Endothelial cell of umbilical vein (primary cell): Measurements from ENCODE around the gene FMNL3. TPM values are rescaled to one million over a fixed set of nuclear protein-coding genes. Genes with fewer than 3 reads are reported as not detected.

Source experiments
- BruUV-seq: library from RNA; stranded (reverse); fragments of 400-500 nt; replicated peaks from 2 replicates; lab custom pipeline; 2021; lab: Mats Ljungman, UMichigan
- CTCF ChIA-PET: fragments of 300-600, 350-600 bp; sonication (Branson Sonifier 250); formaldehyde crosslinking; loops from one replicate; lab custom pipeline; 2021; ENCODE audit warnings: antibody characterized with exemption, inconsistent platforms; lab: Charles Lee
- POLR2A ChIA-PET: fragments of 300-600, 350-600 bp; sonication (Branson Sonifier 250); formaldehyde crosslinking; loops from one replicate; lab custom pipeline; 2021; ENCODE audit warnings: antibody characterized with exemption, inconsistent platforms; lab: Charles Lee
- DNase-seq: peaks from one replicate; pipeline ENCODE4 v3.0.0-alpha.2; 2011; ENCODE audit warnings: low read depth, low spot score
- FAIRE-seq: peaks from 2 replicates; lab custom pipeline; 2011; peaks lifted over from hg19 to GRCh38; lab: Jason Lieb, UNC
- H2AFZ ChIP-seq: 2 replicates; pipeline ENCODE4 v1.6.0; 2012; ENCODE audit warnings: low read depth, low read length, control low read depth, inconsistent platforms
- H3K27ac ChIP-seq: 2 replicates; pipeline ENCODE4 v1.5.1; 2011; ENCODE audit warnings: low read depth, mild to moderate bottlenecking, control low read depth, low read length, moderate library complexity; ENCODE audit not compliant: insufficient read depth
- H3K27me3 ChIP-seq, 2 experiments: 2 replicates each; pipeline versions ENCODE4 v1.6.0 to v1.6.1; 2011; ENCODE audit warnings: low read length in 2 of 2, mixed read lengths in 1 of 2; ENCODE audit not compliant: control insufficient read depth in 2 of 2, insufficient read depth in 2 of 2
- H3K36me3 ChIP-seq, 2 experiments: 2 replicates in 1 of 2; 3 replicates in 1 of 2; pipeline ENCODE4 v1.5.1; 2011; ENCODE audit warnings: low read length in 2 of 2, mild to moderate bottlenecking in 1 of 2, moderate library complexity in 1 of 2; ENCODE audit not compliant: control insufficient read depth in 2 of 2, insufficient read depth in 2 of 2; ENCODE audit errors: extremely low read depth in 1 of 2
- H3K4me1 ChIP-seq: 3 replicates; pipeline ENCODE4 v1.5.1; 2011; ENCODE audit warnings: mild to moderate bottlenecking, low read length; ENCODE audit not compliant: control insufficient read depth, insufficient read depth; ENCODE audit errors: extremely low read depth
- H3K4me2 ChIP-seq: 2 replicates; pipeline ENCODE4 v1.6.1; 2011; ENCODE audit warnings: low read length, control low read depth, mixed read lengths; ENCODE audit not compliant: insufficient read depth
- H3K4me3 ChIP-seq, 3 experiments: fragments of 200-600 bp in 1 of 3; sonication (generic), shearing (Covaris generic) in 1 of 3; replicated peaks in 1 of 3; 2 replicates each; pipeline ENCODE4 v1.5.1; 2011 to 2016; ENCODE audit warnings: control low read depth in 3 of 3, low read length in 3 of 3, mild to moderate bottlenecking in 2 of 3, inconsistent platforms in 1 of 3, low read depth in 1 of 3, moderate library complexity in 1 of 3; ENCODE audit not compliant: insufficient read depth in 1 of 3
- H3K79me2 ChIP-seq: 2 replicates; pipeline ENCODE4 v1.6.0; 2012; ENCODE audit warnings: low read length, inconsistent platforms; ENCODE audit not compliant: control insufficient read depth, insufficient read depth
- H3K9ac ChIP-seq: replicated peaks from 2 replicates; pipeline ENCODE3; 2011; ENCODE audit warnings: low read length, control low read depth; ENCODE audit not compliant: insufficient read depth; ENCODE audit errors: extremely low read depth
- H3K9me1 ChIP-seq: replicated peaks from 3 replicates; pipeline ENCODE4 v1.6.0; 2011; ENCODE audit warnings: mild to moderate bottlenecking, low read length; ENCODE audit not compliant: control insufficient read depth, insufficient read depth; ENCODE audit errors: extremely low read depth
- H3K9me3 ChIP-seq: replicated peaks from 2 replicates; pipeline ENCODE4 v1.5.1; 2012; ENCODE audit warnings: low read length, inconsistent platforms; ENCODE audit not compliant: control insufficient read depth, insufficient read depth
- H4K20me1 ChIP-seq: replicated peaks from 2 replicates; pipeline ENCODE3; 2011; ENCODE audit warnings: mild to moderate bottlenecking, low read length; ENCODE audit not compliant: control insufficient read depth, insufficient read depth; ENCODE audit errors: extremely low read depth
- CTCF ChIP-seq, 2 donors: IDR thresholded peaks; 1 replicate in 1 of 2; 2 replicates in 1 of 2; pipeline ENCODE4 v1.5.1; 2011; ENCODE audit warnings: low read length in 2 of 2, mild to moderate bottlenecking in 2 of 2, moderate library complexity in 2 of 2, control low read depth in 1 of 2, inconsistent platforms in 1 of 2, low read depth in 1 of 2; ENCODE audit not compliant: insufficient read depth in 1 of 2; ENCODE audit errors: extremely low read depth in 1 of 2
- EZH2 ChIP-seq: IDR thresholded peaks from 2 replicates; pipeline ENCODE4 v1.6.1; 2012; ENCODE audit warnings: borderline replicate concordance, low read depth, mild to moderate bottlenecking, moderate library complexity, low read length, inconsistent platforms; ENCODE audit not compliant: severe bottlenecking
- FOS ChIP-seq: IDR thresholded peaks from 2 replicates; pipeline ENCODE4 v1.6.1; 2011; ENCODE audit warnings: mild to moderate bottlenecking, low read length, moderate library complexity, borderline replicate concordance; ENCODE audit not compliant: insufficient read depth
- GATA2 ChIP-seq: IDR thresholded peaks from 2 replicates; pipeline ENCODE4 v1.7.0; 2011; ENCODE audit warnings: low read depth, mild to moderate bottlenecking, moderate library complexity, mixed read lengths, low read length; ENCODE audit not compliant: insufficient read length, insufficient read depth
- JUN ChIP-seq: IDR thresholded peaks from 2 replicates; pipeline ENCODE4 v1.6.1; 2011; ENCODE audit warnings: borderline replicate concordance, low read depth; ENCODE audit not compliant: insufficient read length, insufficient read depth
- MYC ChIP-seq: IDR thresholded peaks from one replicate; pipeline ENCODE4 v1.6.1; 2011; ENCODE audit warnings: mild to moderate bottlenecking, low read depth, low read length
- POLR2A ChIP-seq: IDR thresholded peaks from 2 replicates; pipeline ENCODE4 v1.6.1; 2012; ENCODE audit warnings: low read depth, mild to moderate bottlenecking, control low read depth, low read length
- POLR2AphosphoS5 ChIP-seq: IDR thresholded peaks from 2 replicates; pipeline ENCODE4 v1.6.1; 2012; ENCODE audit warnings: low read depth, mild to moderate bottlenecking, control low read depth, low read length, moderate library complexity; ENCODE audit not compliant: insufficient read depth
- dilution Hi-C: fragments of 300-500 bp; cut with MboI; formaldehyde crosslinking; loops from one replicate; pipeline ENCODE4 v1.15.0; 2019; ENCODE audit warnings: low sequenced_read_pairs; ENCODE audit not compliant: extremely low pct_ligation_motif_present
- intact Hi-C: fragments of 100-400 bp; cut with micrococcal nuclease; formaldehyde crosslinking; loops from one replicate; pipeline ENCODE4 v1.10.0; 2022
- polyA plus RNA-seq, 4 experiments: library from polyadenylated mRNA; depleted of rRNA in 3 of 4; stranded (reverse) in 3 of 4; unstranded in 1 of 4; fragments of >200 nt; gene quantifications; 2 replicates each; pipeline versions ENCODE4 v1.2.1 to v1.2.3, GENCODE V29; 2011 to 2012; ENCODE audit warnings: missing spikeins in 1 of 4
- total RNA-seq: library from RNA; stranded (reverse); gene quantifications from 2 replicates; pipeline ENCODE4 v1.2.3, GENCODE V29; 2021
- TF ChIP-seq, protein P1 (sequence below): IDR thresholded peaks from 2 replicates; pipeline ENCODE4 v1.6.1; 2011; ENCODE audit not compliant: insufficient read depth, insufficient read length

FMNL3 gene
- total and polyA plus RNA-seq, 2 donors (not counting 3 experiments of a cell fraction or from before 2014, with no cell fraction given) = 35.1 to 93.3 TPM

GRCh38 chr12:49696723-49697122, 10.5 kb downstream of the FMNL3 start:
- no peaks in the 10 kb centered on the region for H3K36me3 ChIP-seq
- H3K9me3 ChIP-seq = no peaks in the 10 kb centered on the region
- H3K4me3 ChIP-seq = no peak overlapping the region
- no peaks in the 10 kb centered on the region for H3K27me3 ChIP-seq
- peaks cover 6% of the 10 kb centered on the region for H4K20me1 ChIP-seq
- TF ChIP-seq CTCF (IDR thresholded peaks at IDR 0.05; ENCODE audit: extremely low read depth in 1 of 2, insufficient read depth in 1 of 2, low read depth in 1 of 2, low read length in 2 of 2) (no peak), POLR2AphosphoS5 (no peak), GATA2 (no peak), MYC (no peak), POLR2A (no peak), FOS (no peak), JUN (no peak), EZH2 (no peak)
- TF ChIP-seq, protein P1, sequence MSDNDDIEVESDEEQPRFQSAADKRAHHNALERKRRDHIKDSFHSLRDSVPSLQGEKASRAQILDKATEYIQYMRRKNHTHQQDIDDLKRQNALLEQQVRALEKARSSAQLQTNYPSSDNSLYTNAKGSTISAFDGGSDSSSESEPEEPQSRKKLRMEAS = no peak
- H3K27ac ChIP-seq = no peak overlapping the region
- dilution Hi-C loops = no loop called here
- ChIA-PET POLR2A (no interaction called here), CTCF (interaction anchor here (0.6 to 1.2 kb wide), 3 partner anchors 9 to 21 kb away, joined by 3 to 4 read pairs (median 3); no protein-coding TSS in a partner anchor)
- H3K4me2 ChIP-seq = no peak overlapping the region
- FAIRE-seq = no peak
- H3K79me2 ChIP-seq = peaks cover 81% of the 10 kb centered on the region
- no peak overlapping the region for H3K9ac ChIP-seq
- no peak for DNase-seq
- no peak overlapping the region for H2AFZ ChIP-seq
- BruUV-seq = no TSS peak
- peaks cover 21% of the 10 kb centered on the region for H3K4me1 ChIP-seq
- no peaks in the 10 kb centered on the region for H3K9me1 ChIP-seq
- intact Hi-C loops = no loop called here
